Measurements from ENCODE around the gene NAA25. TPM values are rescaled to one million over a fixed set of nuclear protein-coding genes. Genes with fewer than 3 reads are reported as not detected.

Gene NAA25
- total and polyA plus RNA-seq, 7 donors: 10.9 to 46.5 (median 28.1) TPM

- Histone ChIP-seq H3K27me3 (ENCODE audit: insufficient read depth in 3 of 3, low read length in 2 of 3) (no peaks in the 10 kb centered on the region), H3K9me3 (no peaks in the 10 kb centered on the region), H3K4me1 (peaks cover 17% of the 10 kb centered on the region), H3K4me3 (no peak overlapping the region), H3K36me3 (ENCODE audit: insufficient read depth in 1 of 2, low read depth in 1 of 2) (peaks cover 4 to 56% of the 10 kb centered on the region in 2 donors), H3K27ac (peak overlapping the region; percentile 59)
- WGBS, 3 donors: 46 to 71% (median 54%) methylated on average over 2 of the region's 2 CpGs
- intact Hi-C loops (cut with DNase I): loop anchor here in 1 of 2 donors (5.0 kb wide), 1 partner anchor 36 kb away; no protein-coding TSS in a partner anchor
- no peak for DNase-seq
- peak; percentile 36 to 72 (median 64) for ATAC-seq
- TF ChIP-seq CTCF (IDR thresholded peaks at IDR 0.05): no peak
These were observed 11.9 kb downstream of the NAA25 start for GRCh38 chr12:112096667-112097066.

GRCh38 chr12:112096070-112096469 lies 12.5 kb downstream of the NAA25 start:
- Histone ChIP-seq H3K36me3 (ENCODE audit: insufficient read depth in 1 of 2, low read depth in 1 of 2) (peaks cover 8 to 56% of the 10 kb centered on the region in 2 donors), H3K4me3 (no peak overlapping the region), H3K4me1 (peaks cover 17% of the 10 kb centered on the region), H3K27ac (peak overlapping the region; percentile 59), H3K27me3 (ENCODE audit: insufficient read depth in 3 of 3, low read length in 2 of 3) (no peaks in the 10 kb centered on the region), H3K9me3 (no peaks in the 10 kb centered on the region)
- no peak for TF ChIP-seq CTCF (IDR thresholded peaks at IDR 0.05)
- ATAC-seq (peak; percentile 76 to 86 (median 84)), DNase-seq (no peak)
- intact Hi-C loops (cut with DNase I): loop anchor here in 1 of 2 donors (5.0 kb wide), 1 partner anchor 36 kb away; no protein-coding TSS in a partner anchor

GRCh38 chr12:112091563-112091962 lies 17.0 kb downstream of the NAA25 start:
- DNase-seq (no peak), ATAC-seq (no peak)
- WGBS, 3 donors: 94 to 98% (median 95%) methylated on average over 3 of the region's 3 CpGs
- intact Hi-C loops (cut with DNase I): no loop called here
- Histone ChIP-seq H3K9me3 (no peaks in the 10 kb centered on the region), H3K4me3 (no peak overlapping the region), H3K27me3 (ENCODE audit: insufficient read depth in 3 of 3, low read length in 2 of 3) (no peaks in the 10 kb centered on the region), H3K36me3 (ENCODE audit: insufficient read depth in 1 of 2, low read depth in 1 of 2) (peaks cover 13 to 65% of the 10 kb centered on the region in 2 donors), H3K27ac (no peak overlapping the region), H3K4me1 (peaks cover 11% of the 10 kb centered on the region)
- TF ChIP-seq CTCF (IDR thresholded peaks at IDR 0.05): no peak

GRCh38 chr12:112087851-112088250 lies 20.7 kb downstream of the NAA25 start:
- Histone ChIP-seq H3K4me3 (no peak overlapping the region), H3K27me3 (ENCODE audit: insufficient read depth in 3 of 3, low read length in 2 of 3) (no peaks in the 10 kb centered on the region), H3K27ac (no peak overlapping the region), H3K4me1 (no peaks in the 10 kb centered on the region), H3K9me3 (no peaks in the 10 kb centered on the region), H3K36me3 (ENCODE audit: insufficient read depth in 1 of 2, low read depth in 1 of 2) (peaks cover 13 to 95% of the 10 kb centered on the region in 2 donors)
- DNase-seq (no peak), ATAC-seq (no peak)
- WGBS, 3 donors: 93 to 100% (median 97%) methylated on average over 1 of the region's 1 CpG
- intact Hi-C loops (cut with DNase I): no loop called here
- no peak for TF ChIP-seq CTCF (IDR thresholded peaks at IDR 0.05)
